ENCODE results near the gene SLC18A2.

The SLC18A2 gene

DNA sequence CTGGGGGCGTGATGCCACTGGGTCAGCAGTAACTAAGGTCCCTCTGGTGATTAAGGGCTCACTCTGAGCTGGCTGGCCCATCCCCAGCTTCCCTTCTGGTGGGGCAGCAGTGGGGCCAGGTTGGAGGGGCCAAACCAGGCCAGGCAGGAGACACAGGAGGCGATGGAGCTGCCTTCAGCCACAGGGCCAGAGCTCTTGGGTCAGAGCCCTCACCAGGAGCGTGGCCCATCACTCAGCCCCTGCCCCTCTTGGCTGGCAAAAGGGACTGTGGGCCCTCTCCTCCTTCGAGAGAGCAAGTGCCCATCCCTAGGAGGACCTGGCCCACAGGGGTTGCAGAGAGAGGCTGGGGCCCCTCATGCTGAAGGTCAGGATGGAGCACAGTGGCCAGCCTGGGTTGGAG lies 39.1 kb upstream of the SLC18A2 start:
- H3F3A ChIP-seq (ENCODE audit: low read depth) = no peaks in the 10 kb centered on the region
- no peaks in the 10 kb centered on the region for H3K36me3 ChIP-seq (ENCODE audit: insufficient read depth, low read length)
- no peaks in the 10 kb centered on the region for H3K9me2 ChIP-seq (replicated peaks; ENCODE audit: low read depth, low read length)
- no peak overlapping the region for H3K4me2 ChIP-seq (ENCODE audit: low read depth, low read length, poor library complexity, severe bottlenecking)
- H2AFZ ChIP-seq (ENCODE audit: low read length) = no peak overlapping the region
- no peaks in the 10 kb centered on the region for H3K4me1 ChIP-seq (ENCODE audit: insufficient read depth, low read length, poor library complexity, severe bottlenecking)
- no peaks in the 10 kb centered on the region for H3K27me3 ChIP-seq (ENCODE audit: insufficient read depth, low read length, poor library complexity, severe bottlenecking)
- no peak overlapping the region for H3K9ac ChIP-seq (ENCODE audit: low read depth, low read length, poor library complexity, severe bottlenecking)
- H3K4me3 ChIP-seq (ENCODE audit: low read length, poor library complexity, severe bottlenecking) = no peak overlapping the region
- no peaks in the 10 kb centered on the region for H3K9me3 ChIP-seq (ENCODE audit: insufficient read depth, low read depth, low read length)
- no peaks in the 10 kb centered on the region for H4K20me1 ChIP-seq (ENCODE audit: insufficient read depth, low read length, poor library complexity, severe bottlenecking)
- TF ChIP-seq, protein P1, sequence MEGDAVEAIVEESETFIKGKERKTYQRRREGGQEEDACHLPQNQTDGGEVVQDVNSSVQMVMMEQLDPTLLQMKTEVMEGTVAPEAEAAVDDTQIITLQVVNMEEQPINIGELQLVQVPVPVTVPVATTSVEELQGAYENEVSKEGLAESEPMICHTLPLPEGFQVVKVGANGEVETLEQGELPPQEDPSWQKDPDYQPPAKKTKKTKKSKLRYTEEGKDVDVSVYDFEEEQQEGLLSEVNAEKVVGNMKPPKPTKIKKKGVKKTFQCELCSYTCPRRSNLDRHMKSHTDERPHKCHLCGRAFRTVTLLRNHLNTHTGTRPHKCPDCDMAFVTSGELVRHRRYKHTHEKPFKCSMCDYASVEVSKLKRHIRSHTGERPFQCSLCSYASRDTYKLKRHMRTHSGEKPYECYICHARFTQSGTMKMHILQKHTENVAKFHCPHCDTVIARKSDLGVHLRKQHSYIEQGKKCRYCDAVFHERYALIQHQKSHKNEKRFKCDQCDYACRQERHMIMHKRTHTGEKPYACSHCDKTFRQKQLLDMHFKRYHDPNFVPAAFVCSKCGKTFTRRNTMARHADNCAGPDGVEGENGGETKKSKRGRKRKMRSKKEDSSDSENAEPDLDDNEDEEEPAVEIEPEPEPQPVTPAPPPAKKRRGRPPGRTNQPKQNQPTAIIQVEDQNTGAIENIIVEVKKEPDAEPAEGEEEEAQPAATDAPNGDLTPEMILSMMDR (conservative IDR thresholded peaks at IDR 0.05; ENCODE audit: low read length) = no peak
- no peak for TF ChIP-seq EZH2phosphoT487 (IDR thresholded peaks at IDR 0.05; ENCODE audit: borderline replicate concordance)
- no peaks in the 10 kb centered on the region for H3K79me2 ChIP-seq (ENCODE audit: insufficient read depth, low read length)

DNA sequence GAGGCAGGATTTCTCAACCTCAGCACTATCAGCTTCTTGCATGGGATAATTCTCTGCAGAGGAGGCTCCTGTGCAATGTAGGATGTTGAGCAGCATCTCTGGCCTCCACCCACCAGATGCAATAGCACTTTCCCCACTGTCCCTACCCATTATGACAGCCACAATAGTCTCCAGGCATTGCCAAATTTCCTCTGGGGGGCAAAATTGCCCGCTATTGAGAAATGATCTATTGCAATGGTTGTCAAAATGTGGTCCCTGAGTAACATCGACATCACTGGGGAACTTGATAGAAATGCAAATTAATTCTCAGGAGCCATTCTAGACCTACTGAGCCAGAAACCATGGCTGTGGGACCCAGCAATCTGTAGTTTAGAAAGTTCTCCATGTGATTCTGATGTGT lies 36.6 kb upstream of the SLC18A2 start:
- Histone ChIP-seq H3K79me2 (ENCODE audit: insufficient read depth, low read length) (no peaks in the 10 kb centered on the region), H3F3A (ENCODE audit: low read depth) (no peaks in the 10 kb centered on the region), H3K4me3 (ENCODE audit: low read length, poor library complexity, severe bottlenecking) (no peak overlapping the region), H3K9me3 (ENCODE audit: insufficient read depth, low read depth, low read length) (no peaks in the 10 kb centered on the region), H3K36me3 (ENCODE audit: insufficient read depth, low read length) (no peaks in the 10 kb centered on the region), H3K9me2 (replicated peaks; ENCODE audit: low read depth, low read length) (no peaks in the 10 kb centered on the region), H2AFZ (ENCODE audit: low read length) (no peak overlapping the region), H3K27me3 (ENCODE audit: insufficient read depth, low read length, poor library complexity, severe bottlenecking) (no peaks in the 10 kb centered on the region), H3K4me2 (ENCODE audit: low read depth, low read length, poor library complexity, severe bottlenecking) (no peak overlapping the region), H4K20me1 (ENCODE audit: insufficient read depth, low read length, poor library complexity, severe bottlenecking) (no peaks in the 10 kb centered on the region), H3K9ac (ENCODE audit: low read depth, low read length, poor library complexity, severe bottlenecking) (no peak overlapping the region), H3K4me1 (ENCODE audit: insufficient read depth, low read length, poor library complexity, severe bottlenecking) (no peaks in the 10 kb centered on the region)
- no peak for TF ChIP-seq EZH2phosphoT487 (IDR thresholded peaks at IDR 0.05; ENCODE audit: borderline replicate concordance)
- TF ChIP-seq, protein P1 (conservative IDR thresholded peaks at IDR 0.05; ENCODE audit: low read length) = no peak

DNA sequence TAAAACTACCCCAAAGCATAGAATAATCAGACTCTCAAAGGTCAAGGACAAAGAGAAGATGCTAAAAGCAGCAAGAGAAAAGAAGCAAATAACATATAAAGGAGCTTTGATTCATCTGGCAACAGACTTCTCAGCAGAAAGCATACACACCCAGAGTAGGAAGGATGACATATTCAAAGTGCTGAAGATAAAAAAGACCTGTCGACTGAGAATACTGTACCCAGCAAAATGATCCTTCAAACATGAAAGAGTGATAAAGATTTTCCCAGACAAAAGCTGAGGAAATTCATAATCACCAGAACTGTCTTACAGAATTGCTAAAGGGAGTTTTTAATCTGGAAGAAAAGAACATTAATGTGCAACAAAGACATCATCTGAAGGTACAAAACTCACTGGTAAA lies 28.7 kb upstream of the SLC18A2 start:
- no peak overlapping the region for H3K9ac ChIP-seq (ENCODE audit: low read depth, low read length, poor library complexity, severe bottlenecking)
- no peak overlapping the region for H3K4me2 ChIP-seq (ENCODE audit: low read depth, low read length, poor library complexity, severe bottlenecking)
- no peaks in the 10 kb centered on the region for H4K20me1 ChIP-seq (ENCODE audit: insufficient read depth, low read length, poor library complexity, severe bottlenecking)
- H3K9me3 ChIP-seq (ENCODE audit: insufficient read depth, low read depth, low read length) = no peaks in the 10 kb centered on the region; the same call in 1 of the 2 replicates
- no peaks in the 10 kb centered on the region for H3K36me3 ChIP-seq (ENCODE audit: insufficient read depth, low read length)
- H3K4me3 ChIP-seq (ENCODE audit: low read length, poor library complexity, severe bottlenecking) = no peak overlapping the region
- no peaks in the 10 kb centered on the region for H3K27me3 ChIP-seq (ENCODE audit: insufficient read depth, low read length, poor library complexity, severe bottlenecking)
- H3K79me2 ChIP-seq (ENCODE audit: insufficient read depth, low read length) = no peaks in the 10 kb centered on the region
- H3F3A ChIP-seq (ENCODE audit: low read depth) = no peaks in the 10 kb centered on the region
- no peak overlapping the region for H2AFZ ChIP-seq (ENCODE audit: low read length)
- TF ChIP-seq, protein P1 (conservative IDR thresholded peaks at IDR 0.05; ENCODE audit: low read length) = no peak
- TF ChIP-seq EZH2phosphoT487 (IDR thresholded peaks at IDR 0.05; ENCODE audit: borderline replicate concordance) = no peak
- H3K4me1 ChIP-seq (ENCODE audit: insufficient read depth, low read length, poor library complexity, severe bottlenecking) = no peaks in the 10 kb centered on the region
- H3K9me2 ChIP-seq (replicated peaks; ENCODE audit: low read depth, low read length) = no peaks in the 10 kb centered on the region

All from Loucy (cell line).